ENCODE results near the gene PRR5L.

GRCh38 chr11:36314434-36314767, 18.3 kb downstream of the PRR5L start:
- no peak for TF ChIP-seq CTCF (IDR thresholded peaks at IDR 0.05)
- TF ChIP-seq POLR2A (IDR thresholded peaks at IDR 0.05): no peak
